C4-2B (cell line): ENCODE data around the gene OR4D11.

Experiments
- H3K27ac ChIP-seq: fragments of 450-650 bp; 2 replicates; pipeline ENCODE4 v1.5.1; 2017
- ZFX ChIP-seq: fragments of 450-650 bp; IDR thresholded peaks from 2 replicates; pipeline ENCODE4 v1.6.1; 2017
- TF ChIP-seq, protein P1 (sequence below): fragments of 450-650 bp; conservative IDR thresholded peaks from 2 replicates; pipeline ENCODE4 v1.5.1; 2017; ENCODE audit warnings: mild to moderate bottlenecking

OR4D11 gene

DNA sequence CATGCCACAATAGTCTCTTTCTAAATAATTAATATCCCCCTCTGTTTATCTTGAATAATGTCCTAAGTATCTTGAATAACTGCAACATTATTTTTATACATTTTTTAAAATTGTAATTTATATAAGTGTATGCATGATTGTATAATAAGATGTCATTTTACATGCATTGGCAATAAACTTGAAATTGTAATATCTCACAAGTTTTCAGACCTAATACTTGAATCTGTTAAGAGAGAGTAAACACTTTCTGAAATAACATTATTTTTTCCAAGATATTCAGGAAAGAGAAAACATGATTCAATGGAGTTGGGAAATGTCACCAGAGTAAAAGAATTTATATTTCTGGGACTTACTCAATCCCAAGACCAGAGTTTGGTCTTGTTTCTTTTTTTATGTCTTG, at the start of gene OR4D11:
TSS of gene OR4D11 (plus strand) at position 301 of the 400 bp plus-strand sequence. CDS start at position 301, 0 bp downstream.
- no peak within 1 kb of the TSS for H3K27ac ChIP-seq
- TF ChIP-seq ZFX = no peak
- TF ChIP-seq, protein P1, sequence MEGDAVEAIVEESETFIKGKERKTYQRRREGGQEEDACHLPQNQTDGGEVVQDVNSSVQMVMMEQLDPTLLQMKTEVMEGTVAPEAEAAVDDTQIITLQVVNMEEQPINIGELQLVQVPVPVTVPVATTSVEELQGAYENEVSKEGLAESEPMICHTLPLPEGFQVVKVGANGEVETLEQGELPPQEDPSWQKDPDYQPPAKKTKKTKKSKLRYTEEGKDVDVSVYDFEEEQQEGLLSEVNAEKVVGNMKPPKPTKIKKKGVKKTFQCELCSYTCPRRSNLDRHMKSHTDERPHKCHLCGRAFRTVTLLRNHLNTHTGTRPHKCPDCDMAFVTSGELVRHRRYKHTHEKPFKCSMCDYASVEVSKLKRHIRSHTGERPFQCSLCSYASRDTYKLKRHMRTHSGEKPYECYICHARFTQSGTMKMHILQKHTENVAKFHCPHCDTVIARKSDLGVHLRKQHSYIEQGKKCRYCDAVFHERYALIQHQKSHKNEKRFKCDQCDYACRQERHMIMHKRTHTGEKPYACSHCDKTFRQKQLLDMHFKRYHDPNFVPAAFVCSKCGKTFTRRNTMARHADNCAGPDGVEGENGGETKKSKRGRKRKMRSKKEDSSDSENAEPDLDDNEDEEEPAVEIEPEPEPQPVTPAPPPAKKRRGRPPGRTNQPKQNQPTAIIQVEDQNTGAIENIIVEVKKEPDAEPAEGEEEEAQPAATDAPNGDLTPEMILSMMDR = no peak

DNA sequence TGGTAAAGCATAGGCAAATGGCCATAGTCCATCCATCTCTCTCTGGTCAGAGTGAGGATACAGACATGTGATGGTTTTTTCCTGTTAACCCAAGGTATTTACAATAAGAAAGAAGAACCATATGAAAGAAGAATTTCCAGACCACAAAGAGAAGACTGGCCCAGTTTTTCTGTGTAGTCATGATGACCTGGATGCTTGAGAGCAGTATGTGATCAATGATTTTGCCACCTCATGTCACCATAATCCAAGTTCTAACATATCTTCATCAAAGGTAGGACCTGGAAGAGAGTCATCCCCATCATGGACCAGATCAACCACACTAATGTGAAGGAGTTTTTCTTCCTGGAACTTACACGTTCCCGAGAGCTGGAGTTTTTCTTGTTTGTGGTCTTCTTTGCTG, 46.7 kb upstream of the OR4D11 start, which contains the start of gene OR4D6:
TSS of gene OR4D6 (plus strand) at position 301 of the 400 bp plus-strand sequence. CDS start at position 301, 0 bp downstream.
- no peak for TF ChIP-seq ZFX
- TF ChIP-seq, protein P1 = no peak
- H3K27ac ChIP-seq = no peak within 1 kb of the TSS

DNA sequence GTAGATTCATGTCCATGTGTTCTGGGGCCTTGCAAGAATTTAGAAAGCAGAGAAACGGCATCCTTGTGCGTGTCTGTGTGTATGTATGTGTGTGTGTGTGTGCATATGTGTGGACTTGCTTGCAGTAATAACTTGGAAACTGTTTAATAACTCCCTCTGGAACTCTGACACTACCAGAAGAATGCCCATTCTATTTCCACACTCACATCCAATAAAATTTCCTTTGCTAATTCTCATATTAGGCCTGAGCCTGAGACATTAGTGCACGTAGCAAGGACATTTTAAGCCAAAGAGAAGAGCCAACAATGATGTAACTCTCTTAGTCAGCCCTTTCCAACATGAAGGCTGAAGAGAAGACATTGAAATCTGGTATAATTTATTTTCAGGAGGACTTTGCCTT, 43.5 kb upstream of the OR4D11 start:
- H3K27ac ChIP-seq = no peak overlapping the region
- no peak for TF ChIP-seq ZFX
- TF ChIP-seq, protein P1 = no peak

DNA sequence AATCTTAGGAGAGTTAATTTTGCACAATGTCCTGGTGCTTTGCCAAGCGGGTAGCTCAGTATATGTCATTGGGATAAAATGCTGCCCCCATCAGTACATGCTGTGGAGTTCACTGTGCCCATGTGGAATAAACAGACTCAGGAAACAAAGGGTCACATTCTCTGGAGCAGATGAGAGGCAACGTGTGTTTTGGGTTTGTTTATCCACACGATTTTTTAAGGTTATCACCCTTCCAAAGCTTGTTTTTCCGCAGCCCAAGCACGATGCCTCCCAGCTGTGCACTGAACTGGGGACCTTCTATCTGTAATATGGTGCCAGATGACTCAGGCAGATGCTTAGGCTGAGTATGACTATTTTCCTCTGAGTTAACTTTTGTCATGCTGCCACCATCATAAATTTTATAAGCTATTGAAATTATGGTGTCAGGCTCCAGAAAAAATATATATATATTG, 40.2 kb upstream of the OR4D11 start:
- no peak overlapping the region for H3K27ac ChIP-seq
- TF ChIP-seq, protein P1 = no peak
- no peak for TF ChIP-seq ZFX

DNA sequence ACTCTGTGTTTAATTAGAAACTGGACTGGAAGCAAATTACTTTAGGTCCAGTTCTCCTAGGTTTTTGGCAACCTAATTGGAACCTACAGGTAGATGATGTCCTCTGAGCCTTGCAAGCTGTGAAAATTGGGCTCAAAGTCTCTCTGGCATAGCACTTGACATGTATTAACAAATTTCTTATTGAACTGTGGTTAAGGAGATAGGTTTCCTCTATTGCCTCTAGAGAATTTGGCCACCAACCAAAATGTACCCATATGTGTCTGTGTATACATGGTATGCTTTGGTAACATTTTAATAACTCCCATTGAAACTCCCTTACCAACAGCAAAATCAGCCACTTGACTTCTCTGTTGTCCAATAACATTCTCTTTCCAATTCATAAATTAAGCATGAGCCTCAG, 30.4 kb upstream of the OR4D11 start, which contains the start of gene OR4D10:
TSS of gene OR4D10 (plus strand) at position 301 of the 400 bp plus-strand sequence. CDS start 4,115 bp downstream, outside the sequence.
- TF ChIP-seq, protein P1 = no peak
- no peak for TF ChIP-seq ZFX
- H3K27ac ChIP-seq = no peak within 1 kb of the TSS

DNA sequence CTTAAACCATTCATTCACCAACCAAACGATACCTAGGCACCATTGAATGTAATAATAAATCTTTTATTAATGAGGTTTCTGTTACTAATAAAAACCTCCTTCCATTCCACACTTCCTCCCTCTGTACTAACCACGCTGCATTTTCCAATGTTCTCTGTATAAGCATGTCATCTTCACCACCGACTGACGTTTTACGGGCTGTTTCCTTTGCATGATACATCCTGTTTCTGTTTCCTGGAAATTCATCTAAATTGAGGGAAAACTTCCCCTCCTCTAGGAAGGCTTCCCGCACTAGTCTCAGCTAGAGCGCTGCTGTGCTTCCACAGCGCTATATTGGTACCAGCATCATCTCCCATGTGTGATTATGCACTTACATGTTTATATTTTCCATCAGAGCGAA, 28.2 kb upstream of the OR4D11 start:
- TF ChIP-seq, protein P1 = no peak
- TF ChIP-seq ZFX = no peak
- no peak overlapping the region for H3K27ac ChIP-seq

DNA sequence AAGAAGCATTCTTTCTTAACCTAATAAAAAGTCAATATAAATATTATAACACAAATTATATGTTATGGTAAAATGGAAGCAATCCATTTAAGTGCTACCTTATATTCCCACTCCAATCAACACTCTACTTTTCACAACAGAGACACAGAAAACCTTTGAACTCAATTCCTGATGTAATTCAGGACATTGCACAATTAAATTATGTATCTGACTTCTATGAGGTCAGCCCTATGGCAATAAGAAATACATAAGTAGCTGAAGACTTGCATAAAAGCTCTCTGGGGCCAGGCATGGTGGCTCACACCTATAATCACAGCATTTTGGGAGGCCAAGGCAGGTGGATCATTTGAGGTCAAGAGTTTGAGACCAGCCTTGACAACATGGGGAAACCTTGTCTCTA, 23.5 kb upstream of the OR4D11 start:
- TF ChIP-seq ZFX = no peak
- TF ChIP-seq, protein P1 = no peak
- no peak overlapping the region for H3K27ac ChIP-seq
